PC-3 (cell line): ENCODE measurements around the gene COL12A1. TPM values are rescaled to one million over a fixed set of nuclear protein-coding genes. Genes with fewer than 3 reads are reported as not detected.

ENCODE experiments used
- ATAC-seq: fragments of 200-7000 bp; cut with Tn5 transposase; 2 replicates; pipeline ENCODE4 v1.9.1; 2020; ENCODE audit warnings: mild to moderate bottlenecking, moderate library complexity
- BruUV-seq: library from RNA; stranded (reverse); fragments of 400-500 nt; replicated peaks from 2 replicates; lab custom pipeline; 2021; lab: Mats Ljungman, UMichigan
- CTCF ChIA-PET: fragments of 300-600 bp; sonication (Branson Sonifier 250); formaldehyde crosslinking; loops from one replicate; lab custom pipeline; 2022; ENCODE audit warnings: antibody characterized with exemption; lab: Charles Lee
- POLR2A ChIA-PET: fragments of 300-600 bp; sonication (Branson Sonifier 250); formaldehyde crosslinking; loops from one replicate; lab custom pipeline; 2022; ENCODE audit warnings: antibody characterized with exemption; ENCODE audit not compliant: unreplicated experiment; lab: Charles Lee
- DNase-seq: peaks from one replicate; pipeline ENCODE4 v3.0.0-alpha.2; 2015
- H2AFZ ChIP-seq: fragments of 300-600 bp; sonication (generic); 2 replicates; pipeline ENCODE4 v1.6.0; 2016; ENCODE audit warnings: antibody characterized with exemption, low read length
- H3F3A ChIP-seq: fragments of 300-600 bp; sonication (generic); one replicate; pipeline ENCODE4 v1.6.0; 2017; ENCODE audit warnings: antibody characterized with exemption, low read length, control low read depth, mild to moderate bottlenecking; ENCODE audit not compliant: unreplicated experiment
- H3K27ac ChIP-seq: fragments of 300-600 bp; sonication (generic); 2 replicates; pipeline ENCODE4 v1.5.1; 2016; ENCODE audit warnings: mild to moderate bottlenecking, low read length
- H3K27me3 ChIP-seq: fragments of 300-600 bp; sonication (generic); 2 replicates; pipeline ENCODE4 v1.6.1; 2016; ENCODE audit warnings: low read length, mixed read lengths
- H3K36me3 ChIP-seq: fragments of 300-600 bp; sonication (generic); 2 replicates; pipeline ENCODE4 v1.6.1; 2016; ENCODE audit warnings: low read depth, mixed run types, low read length, mixed read lengths
- H3K4me1 ChIP-seq: fragments of 300-600 bp; sonication (generic); 2 replicates; pipeline ENCODE4 v1.5.1; 2016; ENCODE audit warnings: low read length; ENCODE audit not compliant: insufficient read depth
- H3K4me2 ChIP-seq: fragments of 300-600 bp; sonication (generic); 2 replicates; pipeline ENCODE4 v1.6.0; 2016; ENCODE audit warnings: low read length
- H3K4me3 ChIP-seq: fragments of 300-600 bp; sonication (generic); 2 replicates; pipeline ENCODE4 v1.5.1; 2016; ENCODE audit warnings: mild to moderate bottlenecking, low read length, mixed read lengths
- H3K79me2 ChIP-seq: fragments of 300-600 bp; sonication (generic); 2 replicates; pipeline ENCODE4 v1.6.1; 2017; ENCODE audit warnings: low read length, mixed read lengths
- H3K9ac ChIP-seq: fragments of 300-600 bp; sonication (generic); 2 replicates; pipeline ENCODE4 v1.6.0; 2016; ENCODE audit warnings: mild to moderate bottlenecking, low read length
- H3K9me2 ChIP-seq: fragments of 300-600 bp; sonication (generic); replicated peaks from 2 replicates; pipeline ENCODE4 v1.6.1; 2016; ENCODE audit warnings: mixed run types, low read length, mixed read lengths
- H3K9me3 ChIP-seq: fragments of 300-600 bp; sonication (generic); 2 replicates; pipeline ENCODE4 v1.6.1; 2016; ENCODE audit warnings: low read length, mixed read lengths
- H4K20me1 ChIP-seq: fragments of 300-600 bp; sonication (generic); 2 replicates; pipeline ENCODE4 v1.6.1; 2016; ENCODE audit warnings: low read length, mixed read lengths
- CTCF ChIP-seq: fragments of 300-600 bp; sonication (generic); conservative IDR thresholded peaks from 2 replicates; pipeline ENCODE4 v1.5.1; 2017; ENCODE audit warnings: antibody characterized with exemption, low read depth, mild to moderate bottlenecking, low read length
- EZH2 ChIP-seq: fragments of 300-600 bp; sonication (generic); IDR thresholded peaks from one replicate; pipeline ENCODE4 v1.6.1; 2017; ENCODE audit warnings: antibody characterized with exemption, mild to moderate bottlenecking, low read length; ENCODE audit not compliant: unreplicated experiment
- EZH2phosphoT487 ChIP-seq: fragments of 300-600 bp; sonication (generic); IDR thresholded peaks from 2 replicates; pipeline ENCODE4 v1.6.1; 2018; ENCODE audit warnings: mild to moderate bottlenecking, antibody characterized with exemption, low read length, borderline replicate concordance
- intact Hi-C: fragments of 100-400 bp; cut with micrococcal nuclease; formaldehyde crosslinking; loops from 2 replicates; pipeline ENCODE4 v1.9.0; 2023
- total RNA-seq: library from RNA; depleted of rRNA; stranded (reverse); fragments of >200 nt; gene quantifications from 2 replicates; pipeline ENCODE4 v1.2.3, GENCODE V29; 2014

COL12A1 gene
- total RNA-seq, 1 experiment from 2014 or later: 24.2 TPM

- no peaks in the 10 kb centered on the region for H3K9me3 ChIP-seq
- ATAC-seq (no peak), DNase-seq (no peak)
- H3F3A ChIP-seq: no peaks in the 10 kb centered on the region
- H3K9ac ChIP-seq: no peak overlapping the region
- no peak overlapping the region for H3K4me2 ChIP-seq
- no peaks in the 10 kb centered on the region for H3K9me2 ChIP-seq
- no peaks in the 10 kb centered on the region for H3K36me3 ChIP-seq
- no peaks in the 10 kb centered on the region for H3K79me2 ChIP-seq
- H3K4me3 ChIP-seq: no peak overlapping the region
- H3K27ac ChIP-seq: no peak overlapping the region
- H3K4me1 ChIP-seq: no peaks in the 10 kb centered on the region
- POLR2A ChIA-PET: no interaction called here
- no peak overlapping the region for H2AFZ ChIP-seq
- no peak for TF ChIP-seq EZH2phosphoT487
- intact Hi-C loops: no loop called here
- H3K27me3 ChIP-seq: no peaks in the 10 kb centered on the region
- no TSS peak for BruUV-seq
- no peaks in the 10 kb centered on the region for H4K20me1 ChIP-seq
- CTCF ChIA-PET: no interaction called here
Observed at GRCh38 chr6:75070244-75070643, 135.6 kb downstream of the COL12A1 start.

GRCh38 chr6:75065523-75065922, 140.3 kb downstream of the COL12A1 start:
- ATAC-seq: no peak
- Histone ChIP-seq H3K9me3 (no peaks in the 10 kb centered on the region), H3K4me3 (no peak overlapping the region), H3K4me2 (no peak overlapping the region), H2AFZ (no peak overlapping the region), H3K79me2 (no peaks in the 10 kb centered on the region), H3K27me3 (no peaks in the 10 kb centered on the region), H4K20me1 (no peaks in the 10 kb centered on the region), H3K36me3 (no peaks in the 10 kb centered on the region), H3K9me2 (no peaks in the 10 kb centered on the region), H3F3A (no peaks in the 10 kb centered on the region), H3K9ac (no peak overlapping the region), H3K27ac (no peak overlapping the region), H3K4me1 (no peaks in the 10 kb centered on the region)
- CTCF ChIA-PET: interaction anchor here (1.5 kb wide), 1 partner anchor 139 kb away, joined by 8 read pairs; no protein-coding TSS in a partner anchor
- no peak for TF ChIP-seq EZH2phosphoT487
- no peak for TF ChIP-seq EZH2
- no peak for TF ChIP-seq CTCF
- intact Hi-C loops: no loop called here
- POLR2A ChIA-PET: no interaction called here
- DNase-seq: no peak
- no TSS peak for BruUV-seq

GRCh38 chr6:75052491-75052890, 153.4 kb downstream of the COL12A1 start:
- Histone ChIP-seq H4K20me1 (no peaks in the 10 kb centered on the region), H3K79me2 (no peaks in the 10 kb centered on the region), H3K27me3 (no peaks in the 10 kb centered on the region), H3K36me3 (no peaks in the 10 kb centered on the region), H3K4me2 (no peak overlapping the region), H3K27ac (no peak overlapping the region), H3K4me3 (no peak overlapping the region), H3K9me2 (no peaks in the 10 kb centered on the region), H3K9ac (no peak overlapping the region), H2AFZ (no peak overlapping the region), H3K4me1 (no peaks in the 10 kb centered on the region), H3K9me3 (no peaks in the 10 kb centered on the region), H3F3A (no peaks in the 10 kb centered on the region)
- ChIA-PET CTCF (no interaction called here), POLR2A (no interaction called here)
- BruUV-seq: no TSS peak
- intact Hi-C loops: no loop called here
- ATAC-seq: no peak
- DNase-seq: no peak
- TF ChIP-seq EZH2phosphoT487: no peak
- TF ChIP-seq CTCF: no peak
